GM19099 (cell line): ENCODE results near the gene KRTAP10-3.

Experiments
- POLR2A ChIP-seq: IDR thresholded peaks from 3 replicates; pipeline ENCODE4 v1.6.1; 2011; ENCODE audit warnings: low read depth; ENCODE audit not compliant: insufficient read length; ENCODE audit errors: extremely low read depth

Gene KRTAP10-3

DNA sequence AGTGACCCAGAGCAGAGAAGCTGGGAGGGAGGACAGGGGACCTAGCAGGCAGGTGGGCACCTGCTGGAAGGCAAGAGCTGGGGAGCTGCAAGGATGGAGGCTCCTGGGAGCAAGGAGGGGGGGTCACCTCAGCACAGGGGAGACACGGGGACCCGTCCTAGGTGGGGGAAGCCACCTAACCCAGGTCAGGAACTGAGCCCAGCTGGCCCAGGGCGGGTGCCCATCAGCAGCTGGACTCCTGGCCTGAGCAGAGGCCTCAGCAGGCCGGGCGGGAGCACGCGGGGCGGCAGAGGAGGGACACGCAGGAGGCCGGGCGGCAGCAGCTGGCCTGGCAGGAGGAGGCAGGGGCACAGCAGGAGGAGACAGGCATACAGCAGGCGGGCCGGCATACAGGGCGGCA lies 19.5 kb downstream of the KRTAP10-3 start:
- no peak for TF ChIP-seq POLR2A

DNA sequence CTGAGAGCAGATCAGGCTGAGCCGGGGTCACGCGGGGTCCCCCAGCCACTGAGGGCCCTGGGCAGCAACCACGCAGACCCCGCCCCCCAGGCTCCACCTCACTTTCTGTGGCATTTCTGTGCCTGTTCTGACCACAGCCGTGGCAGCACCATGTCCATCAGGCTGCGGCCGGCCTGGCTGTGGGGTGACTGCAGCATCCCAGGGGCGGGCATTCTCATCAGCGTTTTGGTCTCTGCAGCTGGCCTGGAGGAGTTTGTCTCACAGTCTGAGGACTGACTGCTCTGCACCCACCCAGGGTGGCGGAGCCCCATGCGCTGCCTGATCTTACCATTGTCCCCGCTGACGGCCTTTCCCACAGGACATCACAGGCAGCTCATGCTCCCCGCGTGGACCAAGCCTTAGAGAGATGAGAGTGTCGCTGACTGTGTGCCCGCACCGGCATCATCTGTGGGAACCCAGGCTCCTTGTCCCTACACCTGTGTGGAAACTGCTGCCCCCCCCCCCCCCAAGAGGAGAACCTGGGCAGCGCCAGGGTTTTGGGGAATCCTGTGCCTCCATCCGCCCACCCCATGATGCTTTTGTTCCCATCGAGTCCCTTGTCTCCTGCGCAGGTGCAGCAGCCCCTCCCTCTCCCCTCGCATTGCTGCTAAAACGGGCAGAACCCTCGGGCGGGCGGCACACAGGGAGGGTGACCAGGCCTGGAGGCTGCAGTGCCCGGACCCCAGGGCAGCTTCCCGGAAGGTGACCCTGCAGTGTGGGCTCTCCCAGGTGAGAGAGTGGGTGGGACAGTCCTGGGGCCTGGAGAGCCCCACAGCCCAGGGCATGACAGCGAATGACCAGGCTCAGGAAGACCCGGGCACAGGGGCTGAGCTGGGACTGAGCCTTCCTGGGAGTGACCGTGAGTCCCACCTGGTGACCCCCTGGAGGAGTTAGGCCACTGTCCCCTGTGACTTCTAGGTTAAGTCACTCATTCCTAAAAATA lies 20.4 kb downstream of the KRTAP10-3 start:
- no peak for TF ChIP-seq POLR2A

DNA sequence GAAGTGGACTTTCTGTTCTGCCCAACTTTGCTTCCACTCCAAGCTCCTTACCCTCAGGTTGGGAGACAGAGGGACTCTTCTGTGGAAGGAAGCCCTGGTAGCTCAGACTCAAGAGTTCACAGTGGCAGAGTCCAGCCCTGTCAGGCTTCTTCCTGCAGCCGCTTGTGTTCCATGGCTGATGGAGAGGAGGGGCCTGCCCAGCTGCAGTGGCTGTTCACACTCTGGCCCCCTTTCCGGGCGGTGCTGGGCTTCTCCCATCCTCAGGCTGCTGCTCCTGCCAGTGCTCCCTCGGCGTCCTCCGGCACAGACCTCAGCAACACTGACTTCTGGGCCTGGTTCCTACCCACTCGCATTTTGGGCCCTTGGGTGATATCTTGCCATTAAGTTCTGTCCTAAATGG lies 22.6 kb downstream of the KRTAP10-3 start:
- TF ChIP-seq POLR2A = no peak

DNA sequence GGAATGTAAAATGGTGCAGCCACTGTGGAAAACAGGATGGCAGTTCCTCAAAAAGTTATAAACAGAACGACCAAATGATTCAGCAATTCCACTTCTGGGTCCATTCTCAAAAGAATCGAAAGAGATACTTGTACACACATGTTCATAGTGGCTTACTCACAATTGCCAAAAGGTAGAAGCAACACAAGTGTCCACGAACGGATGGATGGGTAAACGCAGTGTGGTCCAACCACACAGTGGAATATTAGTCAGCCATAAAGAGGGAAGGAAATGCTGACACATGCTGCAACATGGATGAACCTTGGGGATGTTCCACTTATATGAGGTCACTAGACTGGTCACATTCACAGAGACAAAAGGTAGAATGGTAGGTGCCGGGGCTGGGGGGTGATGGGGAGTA lies 23.9 kb downstream of the KRTAP10-3 start:
- TF ChIP-seq POLR2A = no peak

DNA sequence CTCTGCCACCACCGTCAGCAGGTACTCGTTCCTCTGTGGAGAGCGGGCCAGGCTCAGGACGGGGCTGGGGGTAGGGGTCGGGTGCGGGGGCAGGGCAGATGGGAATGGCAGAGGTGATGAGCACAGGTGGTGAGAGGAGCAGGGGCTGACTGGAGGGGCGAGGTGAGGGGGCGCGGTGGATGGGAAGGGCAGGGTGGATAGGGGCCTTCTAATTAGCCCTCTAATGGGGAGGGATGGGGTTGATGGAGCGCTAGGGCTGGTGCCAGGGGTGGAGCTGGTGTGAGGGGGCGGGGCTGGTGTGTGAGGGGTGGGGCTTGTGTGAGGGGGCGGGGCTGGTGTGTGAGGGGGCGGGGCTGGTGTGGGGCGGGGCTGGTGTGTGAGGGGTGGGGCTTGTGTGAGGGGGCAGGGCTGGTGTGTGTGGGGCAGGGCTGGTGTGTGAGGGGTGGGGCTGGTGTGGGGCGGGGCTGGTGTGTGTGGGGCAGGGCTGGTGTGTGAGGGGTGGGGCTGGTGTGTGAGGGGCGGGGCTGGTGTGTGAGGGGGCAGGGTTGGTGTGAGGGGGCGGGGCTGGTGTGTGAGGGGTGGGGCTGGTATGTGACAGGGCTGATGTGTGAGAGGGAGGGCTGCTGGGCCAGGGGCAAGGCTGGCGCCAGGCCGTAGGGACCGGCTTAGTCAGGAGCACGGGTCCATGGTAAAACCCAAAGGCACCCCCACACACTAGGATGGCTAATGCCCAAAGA lies 24.5 kb downstream of the KRTAP10-3 start:
- no peak for TF ChIP-seq POLR2A

DNA sequence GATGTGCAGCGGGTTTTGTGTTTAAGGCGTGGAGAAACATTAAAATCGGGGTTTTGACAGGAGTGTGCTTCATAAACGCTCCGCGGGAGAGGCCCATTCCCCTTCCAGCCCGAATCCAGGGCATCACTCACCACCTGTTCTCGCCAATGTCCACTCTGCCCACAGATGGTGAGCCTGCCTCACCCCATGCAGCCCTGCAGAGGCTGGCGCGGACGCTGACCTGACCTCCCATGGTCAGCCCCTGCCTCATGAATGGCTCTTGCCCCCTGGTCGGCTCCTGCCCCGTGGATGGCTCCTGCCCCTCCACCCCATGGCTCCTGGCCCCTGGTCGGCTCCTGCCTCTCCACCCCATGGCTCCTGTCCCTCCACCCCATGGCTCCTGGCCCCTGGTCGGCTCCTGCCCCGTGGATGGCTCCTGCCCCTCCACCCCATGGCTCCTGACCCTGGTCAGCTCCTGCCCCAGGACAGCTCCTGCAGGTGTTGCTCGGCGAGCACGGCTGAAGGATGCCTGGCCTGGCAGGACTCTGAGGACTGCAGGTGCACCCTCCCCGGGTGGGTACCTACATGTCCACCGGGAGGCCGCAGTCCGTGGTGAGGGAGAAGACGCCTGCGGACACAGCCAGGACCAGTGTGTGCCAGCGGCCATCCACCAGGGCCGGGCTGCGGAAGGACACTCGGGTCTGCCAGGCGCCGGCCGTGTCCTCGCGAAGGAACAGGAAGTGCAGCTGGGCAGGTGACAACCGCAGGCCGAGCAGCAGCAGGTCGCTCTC lies 25.3 kb downstream of the KRTAP10-3 start:
- TF ChIP-seq POLR2A = no peak

DNA sequence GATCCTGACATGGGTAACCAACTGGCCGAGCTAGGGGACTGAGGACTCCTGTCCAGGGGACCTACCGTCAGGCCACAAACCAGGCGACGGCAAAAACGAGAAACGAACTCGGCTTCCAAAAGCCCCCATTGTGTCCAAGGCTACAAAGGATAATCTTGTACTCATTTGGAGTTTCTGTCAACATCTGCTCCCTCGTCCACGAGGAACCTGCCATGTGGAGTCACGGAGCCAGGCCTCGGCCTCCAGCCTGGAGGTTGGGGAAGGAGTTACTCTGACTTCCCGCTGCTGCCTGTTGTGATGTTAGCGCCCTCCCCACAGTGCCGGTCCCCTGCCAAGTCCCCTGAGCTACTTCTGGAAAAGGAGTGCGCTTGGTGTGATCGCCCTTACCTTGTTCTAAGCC lies 25.9 kb downstream of the KRTAP10-3 start:
- TF ChIP-seq POLR2A = no peak

DNA sequence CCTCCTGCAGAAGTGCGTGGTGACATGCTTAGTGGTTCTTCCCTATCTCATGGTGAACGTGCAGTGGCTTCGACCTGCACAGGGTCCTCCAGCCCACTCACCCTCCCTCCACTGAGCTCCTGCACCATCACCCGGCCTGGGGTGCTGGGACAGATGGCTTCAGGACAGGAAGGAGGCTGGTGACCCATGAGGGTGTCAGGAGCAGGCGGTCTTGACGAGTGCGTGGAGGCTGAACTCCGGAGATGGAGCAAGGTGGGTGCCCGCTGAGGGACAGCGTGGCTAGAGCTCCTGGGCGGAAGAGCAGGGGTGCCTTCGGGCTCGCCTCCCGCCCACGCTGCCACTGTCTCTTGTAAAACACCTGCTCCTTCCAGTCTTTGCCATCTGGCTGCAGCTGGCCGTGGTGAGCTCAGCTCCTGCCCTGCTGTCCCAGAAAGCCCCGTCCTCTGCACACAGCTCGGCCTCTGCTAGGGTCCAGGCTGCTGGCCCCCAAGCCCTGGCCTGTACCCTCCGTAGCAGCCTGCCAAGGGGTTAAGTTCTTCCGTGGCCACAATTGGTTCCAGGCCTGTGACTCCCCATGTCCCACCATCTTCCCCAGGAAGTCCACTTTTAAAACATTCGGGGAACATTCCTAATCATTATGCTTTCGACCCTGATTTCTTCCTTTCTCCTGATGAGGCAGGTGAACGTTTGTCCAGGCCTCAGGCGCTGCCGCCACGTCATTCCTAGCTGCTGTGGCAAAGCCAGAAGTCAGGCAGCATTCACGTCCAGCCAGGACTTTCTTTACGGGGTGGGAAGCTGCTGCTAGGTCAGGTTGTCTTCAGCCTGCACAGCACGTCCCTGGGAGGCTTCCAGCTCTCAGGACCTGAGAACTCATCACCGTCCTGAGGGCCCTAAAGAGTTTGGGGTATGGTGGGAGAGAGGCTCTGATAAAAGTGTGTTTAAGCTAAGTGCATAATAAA lies 26.7 kb downstream of the KRTAP10-3 start:
- no peak for TF ChIP-seq POLR2A

DNA sequence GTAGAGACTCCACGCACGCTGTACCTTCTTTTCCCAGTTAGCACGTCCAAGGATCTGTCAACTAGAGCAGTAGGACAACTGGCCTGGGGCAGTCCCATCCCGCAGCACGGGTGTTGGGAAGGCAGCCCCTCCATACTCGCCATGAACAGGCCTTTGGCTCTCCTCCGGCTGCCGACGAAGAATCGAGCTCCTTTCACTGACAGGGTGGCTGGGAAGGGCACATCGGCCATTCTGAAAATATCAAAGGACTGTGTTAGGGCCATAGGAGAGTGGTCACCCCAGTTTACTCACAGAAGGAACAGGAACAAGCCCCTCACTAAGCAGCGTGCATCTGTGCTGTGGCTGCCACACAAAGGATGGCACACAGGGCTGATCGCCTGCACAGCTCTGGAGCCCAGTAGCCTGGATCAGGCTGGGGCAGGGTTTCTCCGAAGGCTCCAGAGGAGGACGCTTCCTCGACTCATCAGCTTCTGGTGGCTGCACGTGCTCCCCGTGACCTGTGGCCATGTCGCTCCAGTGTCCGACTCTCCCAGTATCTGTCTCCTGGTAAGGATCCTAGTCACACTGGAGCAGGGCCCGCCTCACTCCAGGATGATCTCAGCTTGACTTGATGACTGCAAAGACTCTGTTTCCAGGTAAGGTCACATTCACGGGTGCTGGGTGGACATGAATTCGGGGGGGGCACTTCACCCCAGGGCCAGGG lies 27.5 kb downstream of the KRTAP10-3 start:
- no peak for TF ChIP-seq POLR2A

DNA sequence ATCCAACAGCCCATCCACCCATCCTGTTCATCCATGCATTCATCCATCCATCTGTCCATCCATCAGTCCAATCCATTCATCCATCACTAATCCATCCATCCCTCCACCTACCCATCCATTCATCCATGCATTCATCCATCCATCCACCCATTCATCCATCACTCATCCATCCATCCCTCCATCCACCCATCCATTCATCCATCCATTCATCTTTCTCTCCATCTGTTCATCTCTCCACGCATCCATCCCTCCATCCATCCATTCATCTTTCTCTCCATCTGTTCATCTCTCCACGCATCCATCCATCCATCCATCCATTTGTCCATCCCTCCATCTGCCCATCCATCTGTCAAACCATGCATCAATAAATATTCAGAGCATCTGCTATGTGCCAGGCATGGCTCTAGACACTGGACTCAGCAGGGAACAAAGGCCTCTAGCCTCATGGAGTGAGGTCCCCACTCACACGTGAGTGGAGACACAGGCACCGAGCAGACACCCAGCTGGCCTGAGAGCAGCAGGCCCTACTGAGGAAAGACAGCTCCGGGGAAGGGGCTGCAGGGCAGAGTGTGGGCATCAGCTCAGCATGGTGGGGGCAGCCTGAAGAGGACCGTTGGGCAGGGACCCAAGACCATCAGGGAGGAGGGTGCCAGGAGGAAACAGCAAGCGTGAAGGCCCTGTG lies 28.2 kb downstream of the KRTAP10-3 start:
- TF ChIP-seq POLR2A = no peak

DNA sequence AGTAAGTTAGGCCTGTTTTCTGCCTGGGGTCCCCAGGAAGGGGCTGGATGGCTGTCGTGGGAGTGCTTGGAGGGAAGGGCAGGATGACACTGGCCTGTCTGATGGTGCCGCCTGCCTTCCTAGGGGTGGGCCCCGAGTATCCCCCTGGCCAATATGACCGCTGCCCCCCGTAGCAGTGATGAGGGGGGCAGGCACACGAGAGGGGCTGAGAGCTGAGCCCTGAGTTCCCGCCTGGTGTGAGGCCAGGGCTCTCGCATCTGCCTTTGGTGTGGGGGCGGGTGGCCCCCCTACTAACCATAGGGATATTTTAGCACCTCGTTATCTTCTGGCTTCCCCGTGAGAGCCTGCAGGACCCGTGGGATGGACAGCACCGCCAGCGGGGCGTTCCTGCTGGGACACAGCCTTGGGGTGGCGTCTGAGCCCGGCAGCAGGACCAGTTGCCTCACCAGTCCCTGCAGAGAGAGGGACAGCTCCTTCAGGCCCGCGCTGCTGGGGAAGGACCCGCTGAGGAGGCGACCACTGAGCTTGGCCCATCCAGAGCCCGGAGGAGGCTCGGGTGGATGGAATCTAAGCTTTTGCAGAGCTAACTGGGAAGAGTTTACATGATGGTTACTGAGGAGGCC lies 29.0 kb downstream of the KRTAP10-3 start:
- no peak for TF ChIP-seq POLR2A

DNA sequence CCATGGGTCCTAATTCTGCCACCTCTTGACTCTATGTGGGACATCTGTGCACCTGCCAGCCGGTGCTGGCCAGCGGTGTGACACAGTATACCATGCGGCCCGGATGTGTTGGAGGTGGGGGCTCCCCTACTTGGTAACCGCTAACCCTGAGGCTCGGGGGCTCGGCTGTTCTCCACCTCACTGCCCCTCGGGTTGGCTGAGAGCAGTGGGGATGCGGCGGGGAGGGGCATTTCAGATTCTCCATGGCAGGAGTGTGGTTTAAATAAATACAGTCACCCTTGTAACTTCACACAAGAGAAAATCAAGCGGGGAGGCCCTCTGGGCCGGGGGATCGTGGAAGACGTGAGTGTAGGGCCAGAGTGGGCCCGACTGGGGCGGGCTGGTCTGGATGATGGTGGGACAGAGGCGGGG lies 29.6 kb downstream of the KRTAP10-3 start:
- TF ChIP-seq POLR2A = no peak

DNA sequence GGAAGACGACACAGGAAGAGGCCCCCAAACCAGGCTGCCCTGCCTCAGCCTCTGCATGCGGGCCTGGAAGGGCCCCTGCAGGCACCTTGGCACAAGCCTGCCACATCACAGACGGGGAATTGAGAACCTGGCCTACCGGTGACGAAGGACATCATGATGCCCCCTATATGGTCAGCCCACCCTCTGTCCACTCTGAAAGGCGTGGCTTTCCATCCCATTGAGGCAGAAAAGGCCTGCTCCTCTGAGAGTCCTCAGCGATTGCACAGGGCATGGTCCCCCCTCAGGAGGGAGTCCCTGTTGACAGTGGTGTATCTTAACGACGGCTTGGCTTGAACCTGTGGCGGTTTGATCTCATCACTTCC lies 30.0 kb downstream of the KRTAP10-3 start:
- no peak for TF ChIP-seq POLR2A
